Ishikawa (cell line): ENCODE results near the gene ATXN1.

Source experiments
- CEBPB ChIP-seq: IDR thresholded peaks from 2 replicates; pipeline ENCODE4 v1.6.1; 2012
- CREB1 ChIP-seq: IDR thresholded peaks from 2 replicates; pipeline ENCODE4 v1.6.1; 2012; ENCODE audit warnings: low read depth
- EGR1 ChIP-seq: IDR thresholded peaks from 2 replicates; pipeline ENCODE4 v1.6.1; 2012
- EP300 ChIP-seq: IDR thresholded peaks from 2 replicates; pipeline ENCODE4 v1.6.1; 2012; ENCODE audit warnings: borderline replicate concordance
- FOXM1 ChIP-seq: IDR thresholded peaks from 2 replicates; pipeline ENCODE4 v1.6.1; 2012; ENCODE audit warnings: low read depth, borderline replicate concordance
- MAX ChIP-seq: IDR thresholded peaks from 2 replicates; pipeline ENCODE4 v1.6.1; 2012
- NFIC ChIP-seq: IDR thresholded peaks from 2 replicates; pipeline ENCODE4 v1.6.1; 2012
- RAD21 ChIP-seq: IDR thresholded peaks from 2 replicates; pipeline ENCODE4 v1.6.1; 2012; ENCODE audit warnings: low read depth
- REST ChIP-seq: IDR thresholded peaks from 2 replicates; pipeline ENCODE4 v1.6.1; 2012; ENCODE audit warnings: low read depth, mild to moderate bottlenecking
- TAF1 ChIP-seq: IDR thresholded peaks from 2 replicates; pipeline ENCODE4 v1.6.1; 2012; ENCODE audit warnings: low read depth, mild to moderate bottlenecking
- TCF12 ChIP-seq: IDR thresholded peaks from 2 replicates; pipeline ENCODE4 v1.6.1; 2012; ENCODE audit warnings: low read depth
- TEAD4 ChIP-seq: IDR thresholded peaks from 2 replicates; pipeline ENCODE4 v1.6.1; 2012
- USF1 ChIP-seq: IDR thresholded peaks from 2 replicates; pipeline ENCODE4 v1.6.1; 2012
- YY1 ChIP-seq: IDR thresholded peaks from 2 replicates; pipeline ENCODE4 v1.6.1; 2012; ENCODE audit warnings: low read depth
- ZBTB7A ChIP-seq: IDR thresholded peaks from 2 replicates; pipeline ENCODE4 v1.6.1; 2012; ENCODE audit warnings: low read depth

Gene ATXN1

GRCh38 chr6:16397623-16398022, 363.6 kb downstream of the ATXN1 start:
- TF ChIP-seq EGR1 (no peak), TEAD4 (no peak)

GRCh38 chr6:16396497-16397319, 364.6 kb downstream of the ATXN1 start:
- no peak for TF ChIP-seq REST
- TF ChIP-seq EP300, result no peak
- TF ChIP-seq FOXM1, result no peak
- TF ChIP-seq RAD21, result no peak
- TF ChIP-seq TEAD4, result no peak
- no peak for TF ChIP-seq EGR1
- no peak for TF ChIP-seq TCF12
- TF ChIP-seq USF1, result no peak
- TF ChIP-seq ZBTB7A, result no peak

- TF ChIP-seq CREB1, result no peak
- no peak for TF ChIP-seq CEBPB
- TF ChIP-seq REST, result no peak
- no peak for TF ChIP-seq FOXM1
- TF ChIP-seq RAD21, result no peak
Observed at GRCh38 chr6:16394632-16395031, 366.6 kb downstream of the ATXN1 start.

DNA sequence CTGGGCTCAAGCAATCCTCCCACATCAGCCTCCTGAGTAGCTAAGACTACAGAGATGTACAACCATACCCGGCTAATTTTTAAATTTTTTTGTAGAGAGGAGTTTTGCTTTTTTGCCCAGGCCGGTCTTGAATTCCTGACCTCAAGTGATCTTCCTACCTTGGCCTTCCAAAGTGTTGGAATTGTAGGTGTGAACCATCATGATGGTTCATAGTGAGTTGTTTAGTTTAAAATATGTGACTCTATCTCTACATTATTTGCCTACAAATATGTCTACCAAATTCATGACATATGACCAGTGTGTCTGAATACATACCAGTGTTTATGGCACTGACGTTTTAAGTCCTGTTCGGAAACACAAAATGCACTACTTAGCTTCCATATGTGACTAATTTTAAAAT, 367.9 kb downstream of the ATXN1 start:
- TF ChIP-seq YY1 (no peak), USF1 (no peak), TAF1 (no peak), TEAD4 (no peak), CREB1 (no peak), ZBTB7A (no peak), FOXM1 (no peak), EGR1 (no peak), REST (no peak), CEBPB (no peak)

DNA sequence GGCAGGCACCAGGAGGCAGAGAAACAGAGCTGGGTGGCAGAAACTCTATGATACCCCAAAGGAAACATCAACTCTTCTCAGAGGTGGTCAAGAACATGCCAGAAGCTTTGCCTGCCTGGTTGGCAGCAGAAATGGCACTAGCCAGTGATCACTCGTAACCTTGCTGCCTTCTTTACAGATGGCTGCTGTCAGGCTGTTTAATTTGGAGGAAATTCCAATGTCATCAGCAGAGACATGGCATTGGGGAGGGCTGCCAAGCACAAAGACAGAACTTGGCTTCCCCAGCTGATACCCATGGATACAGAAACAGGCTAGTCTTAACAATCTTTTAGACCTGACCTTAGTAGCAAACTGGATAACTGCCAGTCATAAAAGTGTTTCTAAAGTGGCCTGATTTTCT, 369.2 kb downstream of the ATXN1 start:
- TF ChIP-seq EGR1 (no peak), MAX (no peak), EP300 (no peak), FOXM1 (no peak), ZBTB7A (no peak), REST (no peak), RAD21 (no peak), NFIC (no peak), TEAD4 (no peak), YY1 (no peak), CEBPB (no peak), USF1 (no peak), TAF1 (no peak), TCF12 (no peak), CREB1 (no peak)
